HG02571 (cell line): Measurements from ENCODE around the gene CITED4.
A peak's percentile ranks its signal among the peaks of the same experiment; 100 is the strongest.

Experiments used
- ATAC-seq: cut with Tn5 transposase; IDR thresholded peaks from one replicate; pipeline ENCODE4 v1.9.1; 2021; ENCODE audit warnings: mild to moderate bottlenecking, moderate library complexity; ENCODE audit not compliant: unreplicated experiment

Gene CITED4

GRCh38 chr1:40837601-40838000, 24.6 kb downstream of the CITED4 start:
- ATAC-seq: no peak

- no peak for ATAC-seq
These were observed 25.9 kb downstream of the CITED4 start for GRCh38 chr1:40836283-40836682.

GRCh38 chr1:40834968-40835545, 27.1 kb downstream of the CITED4 start:
- ATAC-seq: no peak

- no peak for ATAC-seq
These were observed 28.2 kb downstream of the CITED4 start for GRCh38 chr1:40833979-40834378.

GRCh38 chr1:40831001-40831732, 31.0 kb downstream of the CITED4 start:
- ATAC-seq: no peak

- ATAC-seq: no peak
These were observed 31.7 kb downstream of the CITED4 start for GRCh38 chr1:40830419-40830943.

- ATAC-seq: no peak
These were observed 32.4 kb downstream of the CITED4 start for GRCh38 chr1:40829631-40830245.

- ATAC-seq: no peak
These were observed 36.2 kb downstream of the CITED4 start for GRCh38 chr1:40825996-40826395.

- ATAC-seq: no peak
These were observed 36.8 kb downstream of the CITED4 start for GRCh38 chr1:40825435-40825788.

GRCh38 chr1:40824591-40825434, 37.4 kb downstream of the CITED4 start:
- ATAC-seq: no peak

GRCh38 chr1:40823983-40824382, 38.2 kb downstream of the CITED4 start:
- no peak for ATAC-seq

- ATAC-seq: no peak
These were observed 38.8 kb downstream of the CITED4 start for GRCh38 chr1:40823345-40823744.

- no peak for ATAC-seq
These were observed 39.3 kb downstream of the CITED4 start for GRCh38 chr1:40822890-40823289.

GRCh38 chr1:40820911-40821693, 41.1 kb downstream of the CITED4 start:
- no peak for ATAC-seq

GRCh38 chr1:40820251-40820797, 41.8 kb downstream of the CITED4 start:
- no peak for ATAC-seq

GRCh38 chr1:40819101-40819500, 43.1 kb downstream of the CITED4 start:
- ATAC-seq: no peak

- peak; percentile 69 for ATAC-seq
These were observed 43.8 kb downstream of the CITED4 start for GRCh38 chr1:40818264-40818961.

- peak; percentile 26 for ATAC-seq
These were observed 44.3 kb downstream of the CITED4 start for GRCh38 chr1:40817791-40818263.

- ATAC-seq: no peak
These were observed 46.7 kb downstream of the CITED4 start for GRCh38 chr1:40815420-40815819.
